ENCODE measurements around the gene ATG4D.
"Not testable (repeated sequence)": the region's sequence is repeated elsewhere in the genome, so short reads cannot be mapped to it uniquely, and the experiment has no call there.

ATG4D gene

DNA sequence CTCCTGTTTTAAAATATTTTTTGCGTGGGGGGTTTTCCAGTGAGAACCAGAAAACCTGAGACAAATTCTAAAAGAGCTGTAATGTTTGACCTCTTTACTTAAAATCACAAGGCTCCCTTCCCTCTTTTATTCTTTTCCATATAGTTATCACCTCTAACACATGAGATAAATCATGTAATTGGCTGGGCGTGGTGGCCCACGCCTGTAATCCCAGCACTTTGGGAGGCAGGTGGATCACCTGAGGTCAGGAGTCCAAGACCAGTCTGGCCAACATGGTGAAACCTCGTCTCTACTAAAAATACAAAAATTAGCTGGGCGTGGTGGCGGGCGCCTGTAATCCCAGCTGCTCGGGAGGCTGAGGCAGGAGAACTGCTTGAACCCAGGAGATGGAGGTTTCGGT lies 7.3 kb downstream of the ATG4D start:
- DNase-seq (ENCODE audit: low read depth in 3 of 3, low spot score in 1 of 3), result not testable (repeated sequence)

DNA sequence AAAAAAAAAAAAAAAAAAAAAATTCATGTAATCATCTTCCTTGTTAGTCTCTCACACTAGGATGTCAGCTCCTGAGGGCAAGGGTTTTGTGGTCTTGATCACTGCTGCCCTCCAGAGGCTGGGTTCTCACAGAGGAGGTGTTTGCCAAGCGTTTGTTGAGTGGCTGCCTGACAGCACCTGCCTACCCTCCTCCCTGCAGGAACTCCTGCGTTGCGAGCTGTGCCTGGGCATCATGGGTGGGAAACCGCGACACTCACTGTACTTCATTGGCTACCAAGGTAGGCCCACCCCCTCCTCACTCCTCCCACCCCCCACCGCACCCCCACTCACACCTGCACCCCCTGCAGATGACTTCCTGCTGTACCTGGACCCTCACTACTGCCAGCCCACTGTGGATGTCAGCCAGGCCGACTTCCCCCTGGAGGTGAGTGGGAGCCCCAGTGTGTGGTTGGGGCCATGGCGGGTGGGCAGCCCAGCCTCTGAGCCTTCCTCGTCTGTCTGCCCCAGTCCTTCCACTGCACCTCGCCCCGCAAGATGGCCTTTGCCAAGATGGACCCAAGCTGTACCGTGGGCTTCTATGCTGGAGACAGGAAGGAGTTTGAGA lies 8.1 kb downstream of the ATG4D start:
- no peak for DNase-seq (ENCODE audit: low read depth in 3 of 3, low spot score in 1 of 3)

DNA sequence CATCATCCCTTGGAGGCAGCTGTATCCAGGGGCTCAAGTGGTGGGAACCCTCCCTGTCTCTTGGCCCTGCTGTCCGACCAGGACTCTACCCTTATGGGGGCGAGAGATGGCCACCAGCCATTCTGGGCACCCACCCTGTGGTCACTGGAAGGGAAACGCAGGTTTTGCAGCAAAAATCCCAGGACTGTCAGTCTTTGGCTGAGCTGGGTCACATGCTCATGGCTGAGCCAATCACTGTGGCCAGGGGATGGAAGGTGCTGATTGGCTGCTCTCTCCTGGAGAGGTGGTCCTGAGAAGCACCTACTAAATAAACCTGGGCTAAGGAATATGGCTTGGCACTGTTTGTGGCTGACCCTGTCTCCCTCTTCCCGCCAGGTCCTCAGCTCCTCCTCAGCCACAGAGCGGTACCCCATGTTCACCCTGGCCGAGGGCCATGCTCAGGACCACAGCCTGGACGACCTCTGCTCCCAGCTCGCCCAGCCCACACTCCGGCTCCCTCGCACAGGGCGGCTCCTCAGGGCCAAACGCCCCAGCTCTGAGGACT lies 8.9 kb downstream of the ATG4D start:
- DNase-seq (ENCODE audit: low read depth in 3 of 3, low spot score in 1 of 3), result no peak

DNA sequence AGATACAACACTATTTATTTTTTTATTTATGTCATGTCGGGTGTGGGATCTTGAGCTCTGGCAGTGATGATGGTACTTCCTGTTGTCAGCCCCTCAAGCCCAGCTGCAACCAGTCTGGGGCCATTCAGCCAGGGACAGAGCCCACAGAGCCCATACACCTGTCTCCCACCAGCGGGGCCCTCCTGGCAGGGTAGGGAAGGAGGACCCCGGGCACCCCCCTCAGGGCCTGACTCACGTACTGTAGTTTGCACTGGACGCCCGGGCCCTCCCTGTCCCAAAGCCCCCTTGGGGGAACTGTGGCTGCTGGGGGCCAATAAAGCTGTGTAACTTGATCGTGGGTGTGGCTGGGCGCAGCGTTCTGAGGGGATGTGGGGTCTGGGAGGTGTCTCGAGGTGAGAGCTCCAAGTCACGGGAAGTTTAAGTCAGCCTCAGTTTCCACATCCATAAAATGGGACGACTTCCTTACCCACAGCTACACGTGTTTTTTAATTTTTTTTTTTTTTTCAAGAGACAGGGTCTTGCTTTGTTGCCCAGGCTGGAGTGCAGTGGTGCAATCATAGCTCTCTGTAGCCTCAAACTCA lies 9.5 kb downstream of the ATG4D start:
- no peak for DNase-seq (ENCODE audit: low read depth in 3 of 3, low spot score in 1 of 3)

DNA sequence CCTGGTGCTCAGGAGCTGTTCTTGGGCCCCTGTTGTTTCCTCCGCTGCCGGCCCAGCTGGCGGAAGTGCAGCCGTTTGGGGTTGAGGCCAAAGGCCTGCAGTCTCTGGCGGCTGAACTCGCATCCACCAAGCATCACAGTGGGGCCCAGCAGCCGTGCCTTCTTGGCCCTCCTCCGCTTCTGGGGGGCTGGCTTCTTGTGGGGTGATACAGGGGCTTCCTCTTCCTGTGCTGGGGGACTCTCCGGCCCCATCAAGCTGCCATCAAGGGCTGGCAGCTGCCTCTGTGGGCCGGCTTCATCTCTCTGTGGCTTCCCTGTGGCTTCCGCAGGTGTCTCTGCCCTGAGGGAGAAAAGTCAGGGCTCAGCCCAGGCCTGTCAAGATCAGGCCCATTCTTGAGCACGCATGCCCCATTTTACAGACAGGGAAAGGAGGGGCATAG lies 10.3 kb downstream of the ATG4D start:
- DNase-seq (ENCODE audit: low read depth in 3 of 3, low spot score in 1 of 3), result no peak

DNA sequence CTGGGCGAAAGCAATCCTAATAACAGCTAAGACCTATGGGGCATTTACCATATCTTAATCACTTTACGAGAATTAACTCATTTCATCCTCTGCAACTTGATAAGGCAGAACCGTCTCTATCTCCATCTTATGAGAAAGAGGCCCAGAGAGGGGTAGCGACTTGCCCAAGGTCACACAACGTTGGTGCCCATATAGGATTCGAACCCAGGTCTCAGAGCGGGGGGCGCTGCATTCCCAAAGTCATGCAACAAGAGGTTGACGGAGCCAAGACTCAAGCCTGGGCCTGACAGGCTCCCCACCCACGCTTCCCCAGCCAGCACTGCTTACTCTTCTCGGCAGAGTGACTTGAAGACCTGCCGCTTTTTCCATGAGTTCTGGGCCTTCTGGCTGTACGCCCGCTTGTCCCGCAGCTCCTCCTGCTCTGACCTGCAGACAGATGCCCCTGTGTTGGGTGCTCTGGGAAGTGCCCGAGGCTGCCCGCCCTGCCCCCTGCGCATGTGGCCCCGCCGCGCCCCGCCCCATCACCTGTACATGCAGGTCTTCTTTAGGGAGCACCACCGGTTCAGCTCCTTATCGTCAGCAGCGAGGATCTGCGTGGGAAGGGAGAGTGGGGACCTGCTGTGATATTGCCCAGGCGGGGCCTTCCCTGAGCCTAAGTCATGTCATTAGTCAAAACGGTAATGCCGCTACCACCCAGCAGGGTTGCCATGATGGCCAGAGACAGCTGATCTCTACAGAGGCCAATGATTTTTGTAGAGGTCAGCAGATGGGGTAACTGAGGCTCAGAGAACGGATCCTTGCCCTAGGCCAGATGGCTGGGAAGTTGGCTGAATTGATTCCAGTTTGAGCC lies 11.3 kb downstream of the ATG4D start:
- no peak for DNase-seq (ENCODE audit: low read depth in 3 of 3, low spot score in 1 of 3)

DNA sequence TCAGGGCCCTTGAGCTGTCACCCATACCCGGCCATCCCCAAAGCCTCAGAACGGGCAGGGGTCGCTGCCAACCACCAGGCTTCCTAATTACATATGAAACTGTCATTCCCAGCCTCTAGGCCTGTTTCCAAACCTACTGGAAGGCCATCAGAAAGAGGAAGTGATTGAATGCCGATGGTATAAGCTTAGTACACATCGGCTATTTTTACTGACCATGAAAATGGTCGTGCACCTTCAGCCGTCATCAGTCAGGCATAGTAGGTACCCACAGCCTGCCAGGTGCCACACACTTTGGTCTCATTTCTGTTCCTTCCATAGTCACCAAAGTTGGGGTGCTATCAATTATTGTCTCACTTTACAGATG lies 11.9 kb downstream of the ATG4D start:
- DNase-seq (ENCODE audit: low read depth in 3 of 3, low spot score in 1 of 3), result no peak

DNA sequence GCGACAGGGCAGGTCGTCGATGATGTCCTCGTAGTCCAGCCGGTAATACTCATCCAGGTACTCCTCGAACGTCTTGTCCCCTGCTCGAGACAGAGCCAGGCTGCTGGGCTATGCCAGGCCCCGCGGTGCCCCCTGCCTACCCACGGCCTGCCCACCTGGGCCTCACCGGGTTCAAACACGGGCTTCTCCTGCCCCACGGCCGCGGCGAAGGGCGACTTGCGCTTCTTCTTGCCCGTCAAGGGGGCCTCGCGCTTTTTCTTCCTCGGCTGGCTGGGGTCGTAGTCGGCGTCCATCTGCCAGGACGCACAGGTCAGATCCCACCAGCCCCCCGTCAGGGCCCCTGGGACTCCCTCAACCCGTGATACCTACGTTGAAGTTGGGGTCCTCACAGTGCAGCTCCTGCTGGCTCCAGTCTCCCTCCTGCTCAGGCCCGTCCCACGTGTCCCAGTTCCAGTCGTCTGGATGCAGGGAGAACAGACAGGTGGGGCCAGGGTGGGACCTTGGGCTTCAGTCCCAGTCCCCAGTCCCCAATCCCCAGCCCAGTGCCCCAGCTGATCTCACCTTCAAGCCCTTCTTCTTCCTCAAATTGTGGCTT lies 14.0 kb downstream of the ATG4D start:
- DNase-seq (ENCODE audit: low read depth in 3 of 3, low spot score in 1 of 3), result no peak

DNA sequence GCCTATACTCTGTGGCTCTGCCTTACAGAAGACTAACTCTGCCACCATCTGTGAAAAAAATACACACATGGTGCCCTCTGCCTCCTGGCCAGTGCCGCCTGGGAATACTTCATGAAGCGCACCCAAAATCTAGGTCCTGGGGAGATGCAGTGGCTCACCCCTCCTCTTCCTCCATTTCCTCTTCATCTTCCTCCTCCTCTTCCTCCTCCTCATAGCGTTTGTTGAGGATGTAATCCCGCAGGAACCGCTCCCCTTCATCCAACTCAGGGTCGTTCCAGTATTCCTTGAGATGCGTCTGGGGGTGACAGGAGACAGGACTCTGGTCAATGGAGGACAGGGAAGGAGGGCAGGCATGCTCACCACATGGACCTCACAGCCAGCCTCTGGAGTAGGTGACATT lies 16.4 kb downstream of the ATG4D start:
- DNase-seq (ENCODE audit: low read depth in 3 of 3, low spot score in 1 of 3), result no peak

DNA sequence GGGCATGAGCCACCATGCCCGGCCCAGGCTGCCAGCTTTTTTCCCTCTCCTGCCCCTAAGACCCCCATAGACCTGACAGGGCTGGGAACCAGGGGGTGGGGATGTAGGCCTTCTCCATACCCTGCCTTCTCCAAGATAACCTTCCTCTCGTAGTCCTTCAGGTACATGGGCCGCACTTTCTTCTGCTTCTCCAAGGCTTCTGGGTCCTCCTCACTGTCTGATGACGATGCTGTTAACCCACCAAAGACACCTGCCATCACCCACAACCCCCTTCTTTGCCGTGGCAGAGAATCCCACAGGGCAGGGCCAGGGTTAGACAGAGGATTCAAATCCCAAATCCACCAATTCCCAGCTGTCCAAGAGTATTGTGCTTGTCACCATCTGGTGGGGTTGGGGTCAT lies 18.9 kb downstream of the ATG4D start:
- no peak for DNase-seq (ENCODE audit: low read depth in 3 of 3, low spot score in 1 of 3)

DNA sequence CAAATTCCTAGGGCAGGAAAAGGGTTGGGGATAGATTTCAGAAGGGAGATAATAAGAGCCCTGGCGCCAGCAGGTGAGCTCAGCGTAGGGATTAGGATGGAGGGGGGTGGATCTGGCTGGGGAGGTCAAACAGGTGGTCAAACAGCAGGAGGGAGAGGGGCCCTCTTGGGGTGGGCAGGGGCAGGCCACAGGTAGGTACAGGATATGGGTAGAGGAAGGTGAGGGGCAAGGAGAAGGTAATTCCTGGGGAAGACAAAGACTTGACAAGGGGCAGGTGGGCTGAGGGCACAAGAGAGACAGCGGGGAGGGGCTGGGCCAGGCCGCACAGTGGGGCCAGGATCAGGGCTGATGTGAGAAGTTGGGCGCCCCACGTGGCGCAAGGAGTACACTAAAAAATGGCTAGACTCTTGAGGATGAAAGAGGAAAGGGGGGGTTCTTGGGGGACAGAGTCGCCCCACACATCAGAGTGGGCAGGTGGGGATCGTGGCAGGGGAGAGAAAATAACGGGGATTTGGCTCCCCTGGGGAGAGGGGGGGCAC lies 21.4 kb downstream of the ATG4D start:
- no peak for DNase-seq (ENCODE audit: low read depth in 3 of 3, low spot score in 1 of 3)

DNA sequence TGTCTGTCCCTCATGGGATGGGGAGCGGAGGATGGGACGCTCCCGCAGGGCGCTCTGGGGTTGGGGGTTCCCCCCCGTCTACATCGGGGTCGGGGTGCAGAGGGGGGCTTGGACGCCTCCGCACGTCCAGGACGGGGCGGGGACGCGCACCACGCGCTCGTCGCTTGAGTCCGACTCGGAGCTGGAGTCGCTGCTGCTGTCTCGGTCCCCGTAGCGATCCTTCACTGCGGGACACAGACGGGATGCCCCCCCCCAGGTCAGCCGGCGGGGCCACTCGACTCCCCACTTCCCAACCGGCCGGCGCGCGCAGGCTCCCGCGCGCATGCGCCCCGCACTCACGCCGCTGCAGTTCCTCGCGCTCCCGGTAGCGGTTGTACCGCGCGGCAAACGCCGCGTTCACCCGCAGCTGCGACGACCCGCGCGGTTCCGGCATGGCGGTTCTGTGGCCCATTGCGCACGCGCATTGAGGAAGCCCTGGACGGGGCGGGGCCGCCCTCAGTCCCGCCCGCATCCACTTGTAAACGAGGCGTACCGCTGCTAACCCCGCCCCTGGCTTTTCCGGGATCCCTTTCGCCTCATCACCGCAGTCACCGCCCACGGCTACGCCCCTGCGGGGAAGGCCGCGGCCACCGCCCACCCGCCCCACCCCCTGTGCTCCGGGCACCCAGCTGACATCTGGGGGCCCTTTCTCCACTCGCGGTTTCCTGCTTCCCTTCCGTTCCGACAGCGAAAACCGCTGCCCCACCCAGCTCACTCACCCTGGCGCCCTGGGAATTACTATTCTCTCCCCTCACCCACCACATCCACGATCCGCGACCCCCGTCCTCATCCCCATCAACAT lies 22.1 kb downstream of the ATG4D start, which contains the start of gene KRI1:
KRI1 (minus strand) TSS at position 444 of the 841 bp plus-strand sequence; CDS start at position 433, 11 bp downstream.
- DNase-seq (ENCODE audit: low read depth in 3 of 3, low spot score in 1 of 3), result peak; percentile 97 to 99 (median 98)

DNA sequence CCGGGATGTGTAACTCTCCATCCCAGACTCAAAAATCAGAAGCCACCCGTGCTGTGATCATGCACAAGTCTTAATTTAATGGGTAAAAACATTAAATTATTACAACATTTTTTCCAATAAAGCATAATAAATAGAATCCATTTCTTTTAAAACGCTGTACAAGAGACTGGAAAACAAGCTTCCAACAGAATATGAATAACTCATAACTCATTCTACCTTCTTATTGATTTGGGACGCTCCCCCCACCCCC lies 22.6 kb downstream of the ATG4D start:
- no peak for DNase-seq (ENCODE audit: low read depth in 3 of 3, low spot score in 1 of 3)

DNA sequence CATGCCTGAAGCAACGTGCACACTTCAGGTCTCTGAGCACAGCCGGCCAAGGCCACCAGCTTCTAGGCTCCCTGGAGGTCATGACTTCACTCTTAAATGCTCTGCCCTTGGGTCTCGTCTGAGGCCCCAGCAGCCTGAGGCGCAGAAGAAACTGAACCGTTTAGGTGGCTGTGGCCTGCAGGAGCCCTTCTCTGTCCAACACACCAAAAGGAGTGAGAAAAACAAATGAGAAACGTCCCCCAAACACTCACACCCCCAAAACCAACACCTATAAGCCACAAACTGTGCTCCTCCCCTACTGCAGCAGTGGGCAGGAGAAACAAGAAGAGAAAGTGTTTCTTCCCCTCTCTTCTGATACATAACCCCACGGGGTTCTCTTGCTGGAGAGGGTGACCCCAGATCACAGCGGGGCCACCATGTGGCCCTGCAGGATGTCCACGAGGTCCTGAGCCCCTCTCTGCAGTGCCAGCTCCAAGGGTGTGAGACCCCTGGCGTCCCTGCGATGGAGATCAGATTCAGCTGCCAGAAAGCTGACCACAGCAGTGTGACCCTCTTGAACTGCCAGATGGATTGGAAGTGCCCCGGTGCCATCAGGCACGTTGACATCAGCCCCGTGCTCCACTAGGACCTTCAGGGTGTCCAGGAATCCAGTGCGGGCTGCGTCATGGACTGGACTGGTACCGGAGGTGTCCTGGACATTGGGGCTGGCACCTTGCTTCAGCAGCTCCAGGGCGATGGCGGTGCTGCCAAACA lies 23.1 kb downstream of the ATG4D start:
- no peak for DNase-seq (ENCODE audit: low read depth in 3 of 3, low spot score in 1 of 3)

DNA sequence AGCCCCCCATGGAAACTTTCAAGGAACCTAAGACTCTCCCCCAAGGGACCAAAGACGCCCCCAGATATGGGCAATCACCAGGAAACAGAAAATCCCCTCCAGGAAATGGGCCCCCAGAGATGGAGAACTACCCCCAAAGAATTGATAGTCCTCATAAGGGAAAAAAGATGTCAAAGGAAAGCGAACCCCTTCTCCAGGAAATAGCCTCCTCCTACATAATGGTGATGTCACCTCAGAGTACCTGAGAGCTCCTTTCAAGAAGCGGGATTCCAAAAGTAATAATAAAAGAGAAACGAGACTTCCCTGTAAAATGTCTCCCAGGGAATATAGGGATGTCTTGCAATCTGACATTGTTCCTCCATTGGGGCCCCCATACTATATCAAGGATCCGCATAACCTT lies 24.0 kb downstream of the ATG4D start:
- DNase-seq (ENCODE audit: low read depth in 3 of 3, low spot score in 1 of 3), result no peak

DNA sequence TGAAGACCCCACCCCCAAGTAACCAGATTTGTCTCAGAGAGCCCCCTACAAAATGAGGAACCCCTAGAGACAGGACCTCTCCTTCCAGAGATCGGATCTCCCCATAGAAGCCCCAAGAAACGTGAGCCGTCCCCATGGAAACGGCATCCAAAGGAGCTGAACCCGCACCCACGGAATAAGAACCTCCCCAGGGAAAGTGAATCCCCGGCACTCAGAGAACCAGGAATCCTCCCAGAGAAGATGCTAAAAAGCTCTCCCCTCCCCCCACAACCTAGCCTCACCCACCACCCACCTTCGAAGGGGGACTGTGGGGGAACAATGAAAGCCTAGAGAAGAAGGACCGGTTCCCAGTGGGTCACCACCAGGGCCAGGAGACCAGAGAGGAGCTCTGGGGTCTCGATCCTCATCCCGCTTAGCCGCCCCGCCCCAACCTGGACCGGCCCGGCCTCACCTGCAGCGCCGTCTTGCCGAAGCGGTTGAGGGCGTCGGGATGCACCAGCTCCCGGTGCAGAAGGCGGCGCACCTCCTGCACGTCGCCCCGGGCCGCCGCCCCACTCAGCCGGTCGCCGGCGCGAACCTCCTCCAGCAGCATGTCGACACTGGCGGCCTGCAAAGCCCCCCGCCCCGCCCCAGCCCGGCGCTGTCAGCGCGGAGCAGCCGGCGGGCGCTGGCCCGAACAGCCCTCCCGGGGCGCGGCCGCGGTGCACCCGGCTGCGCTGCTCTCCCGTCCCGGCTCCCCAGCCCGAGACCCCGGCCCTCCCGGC lies 24.5 kb downstream of the ATG4D start:
- no peak for DNase-seq (ENCODE audit: low read depth in 3 of 3, low spot score in 1 of 3)

DNA sequence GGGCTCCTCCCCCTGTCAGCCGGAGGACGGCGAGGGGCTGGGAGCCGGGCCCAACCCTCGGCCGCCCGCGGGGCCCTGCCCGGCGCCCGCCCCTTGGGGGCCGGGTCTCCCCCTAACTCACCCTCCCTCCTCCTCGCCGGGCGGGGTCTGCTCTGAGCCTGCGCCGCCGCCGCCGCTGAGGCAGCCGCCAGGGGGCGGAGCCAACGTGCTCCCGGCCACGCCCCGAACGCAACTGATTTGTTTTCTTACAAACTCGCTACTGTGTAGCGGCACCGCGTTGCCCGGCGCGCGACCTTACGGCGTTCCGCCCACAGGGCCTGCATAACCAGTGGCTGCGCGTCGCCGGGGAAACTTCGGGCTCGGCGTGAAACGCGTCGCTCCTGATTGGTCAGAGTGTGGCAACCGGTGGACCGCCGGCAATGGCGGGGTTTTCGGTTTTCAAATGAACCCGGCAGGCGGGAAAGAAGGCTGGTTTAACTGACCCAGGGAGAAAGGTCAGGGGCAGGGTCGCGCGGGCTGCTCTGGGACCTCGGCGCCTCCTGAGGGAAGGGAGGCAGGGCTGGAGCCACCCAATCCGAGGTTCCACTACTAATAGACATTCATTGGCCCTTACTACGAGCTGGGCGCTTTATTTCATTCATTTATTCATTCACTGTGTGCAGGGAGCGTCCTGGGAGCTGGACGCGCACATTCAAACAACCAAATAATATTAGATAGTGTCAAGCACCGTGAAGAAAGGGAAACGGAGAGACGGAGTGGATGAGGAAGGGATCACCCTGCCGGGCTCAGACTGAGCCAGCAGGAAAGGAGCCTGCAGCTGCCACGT lies 25.3 kb downstream of the ATG4D start, which contains the start of gene CDKN2D:
CDKN2D (minus strand) TSS at position 154 of the 826 bp plus-strand sequence. CDS start 326 bp downstream, outside the sequence.
- peak; percentile 98 to 99 (median 99) for DNase-seq (ENCODE audit: low read depth in 3 of 3, low spot score in 1 of 3)

DNA sequence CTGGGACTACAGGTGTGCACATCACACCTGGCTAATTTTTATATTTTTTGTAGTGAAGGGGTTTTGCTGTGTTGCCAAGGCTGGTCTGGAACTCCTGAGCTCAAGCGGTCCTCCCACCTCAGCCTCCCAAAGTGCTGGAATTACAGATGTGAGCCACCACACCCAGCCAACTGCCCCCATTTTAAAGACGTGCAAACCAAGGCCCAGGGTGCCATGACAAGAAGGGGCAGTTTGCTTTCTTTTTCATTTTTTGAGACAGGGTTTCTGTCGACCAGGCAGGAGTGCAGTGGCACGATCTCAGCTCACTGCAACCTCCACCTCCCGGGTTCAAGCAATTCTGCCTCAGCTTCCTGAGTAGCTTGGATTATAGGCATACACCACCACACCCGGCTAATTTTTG lies 30.1 kb downstream of the ATG4D start:
- not testable (repeated sequence) for DNase-seq (ENCODE audit: low read depth in 3 of 3, low spot score in 1 of 3)
